Activated T-cell treated with anti-CD3 and anti-CD28 coated beads, Interleukin-2, amount 50 U/mL, for 48 hours (primary cell): ENCODE data around the gene NADK.
"Not testable (repeated sequence)": the region's sequence is repeated elsewhere in the genome, so short reads cannot be mapped to it uniquely, and the experiment has no call there.

Experiments
- DNase-seq, 2 experiments: peaks; one replicate each; pipeline ENCODE4 v3.0.0-alpha.2; 2020

Gene NADK

DNA sequence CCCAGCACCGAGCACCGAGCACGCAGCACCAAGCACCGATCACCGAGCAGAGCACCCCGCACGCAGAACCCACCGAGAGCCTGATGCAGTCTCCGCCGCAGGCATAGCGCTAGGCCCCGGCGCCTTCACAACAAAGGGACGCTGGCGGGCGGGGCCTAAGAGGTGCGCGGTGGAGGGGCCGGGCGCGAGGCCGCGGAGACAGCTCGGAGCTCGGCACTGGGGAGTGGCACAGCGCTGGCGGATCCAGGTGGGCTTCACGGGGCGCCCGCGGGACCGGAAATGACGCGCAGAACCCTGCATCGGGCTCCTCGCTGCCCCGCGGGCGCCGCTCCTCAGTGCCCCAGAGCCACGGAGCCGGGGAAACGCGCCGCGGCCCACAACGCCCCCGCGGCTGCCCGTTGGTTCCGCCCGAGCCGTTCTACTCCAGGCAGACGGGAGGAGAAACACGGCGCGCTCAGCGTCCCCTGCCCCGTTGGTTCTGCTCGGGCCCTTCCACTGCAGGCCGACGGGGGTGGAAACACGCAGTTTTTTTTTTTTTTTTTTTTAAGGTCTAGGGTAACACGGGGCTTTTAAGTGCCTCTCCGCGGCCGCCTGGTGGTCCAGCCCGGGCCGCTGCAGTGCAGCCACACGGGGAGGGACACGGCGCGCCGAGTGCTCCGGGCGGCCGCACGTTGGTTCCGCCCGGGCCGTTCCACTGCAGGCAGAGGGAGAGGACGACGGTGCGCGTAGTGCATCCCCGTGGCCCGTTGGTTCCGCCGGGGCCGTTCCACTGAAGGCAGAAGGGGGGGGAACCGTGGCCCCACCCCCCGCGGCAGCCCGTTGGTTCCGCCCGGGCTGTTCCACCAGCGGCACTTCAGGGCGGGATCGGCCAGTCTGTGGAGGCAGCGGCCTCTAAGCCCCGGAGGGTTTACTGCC is 32.4 kb downstream of the NADK start:
- peak; percentile 82 to 86 for DNase-seq

DNA sequence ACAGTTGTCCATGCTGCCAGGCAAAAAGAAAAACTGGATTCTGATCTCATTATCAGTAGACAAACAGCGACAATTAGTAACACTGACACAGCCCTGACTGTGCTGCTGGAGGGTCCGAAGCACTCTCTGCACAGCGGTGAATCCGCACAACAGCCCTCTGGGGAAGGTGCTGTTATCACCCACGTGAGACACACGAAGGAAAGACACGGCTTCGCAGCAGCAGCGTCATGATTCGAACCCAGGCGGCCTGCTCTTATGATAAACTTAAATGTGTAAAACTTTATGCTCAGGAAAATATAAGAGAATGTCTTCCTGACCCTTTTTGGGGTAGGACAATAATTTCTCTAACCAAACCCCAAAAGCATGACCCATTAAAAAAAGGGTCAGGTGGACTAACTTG is 35.7 kb downstream of the NADK start:
- not testable (repeated sequence) for DNase-seq

DNA sequence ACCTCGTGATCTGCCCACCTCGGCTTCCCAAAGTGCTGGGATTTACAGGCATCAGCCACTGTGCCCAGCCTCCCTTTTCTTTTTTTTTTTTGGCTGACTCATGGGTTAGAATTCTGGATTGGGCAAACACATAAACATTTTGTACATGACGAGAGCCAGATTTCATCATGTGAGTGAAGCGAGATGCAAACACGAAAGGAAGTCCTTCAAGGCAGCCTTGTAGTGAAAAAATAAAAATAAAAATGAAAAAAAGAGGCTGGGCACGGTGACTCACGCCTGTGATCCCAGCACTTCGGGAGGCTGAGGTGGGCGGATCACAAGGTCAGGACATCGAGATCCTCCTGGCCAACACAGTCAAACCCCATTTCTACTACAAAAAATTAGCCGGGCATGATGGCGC is 37.3 kb downstream of the NADK start:
- DNase-seq = not testable (repeated sequence)

DNA sequence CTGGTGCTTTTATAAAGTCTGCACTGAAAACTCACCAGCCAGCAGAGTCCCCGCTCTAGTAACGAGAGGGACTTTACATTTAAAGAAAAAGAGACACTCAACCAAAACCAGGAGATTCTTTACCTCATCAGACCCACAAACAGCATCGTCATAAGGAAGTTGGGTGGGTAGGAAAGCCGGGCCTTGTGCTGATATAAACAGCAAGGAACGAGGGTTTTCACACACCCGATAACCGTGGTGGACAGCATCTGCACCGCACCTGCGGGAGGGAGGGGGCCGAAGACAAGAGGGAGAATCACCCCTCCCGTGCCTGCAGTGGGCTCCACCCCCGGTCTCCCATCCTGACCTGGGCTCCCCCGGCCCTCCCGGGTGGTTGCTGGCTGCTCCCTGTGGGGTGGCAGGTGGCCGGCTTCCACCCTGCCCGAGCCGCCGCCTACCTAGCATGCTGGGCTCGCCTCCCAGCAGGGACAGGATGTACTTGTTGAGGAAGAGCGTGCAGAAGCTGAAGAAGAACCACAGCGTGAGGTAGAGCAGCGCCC is 39.4 kb downstream of the NADK start:
- DNase-seq = not testable (repeated sequence)

DNA sequence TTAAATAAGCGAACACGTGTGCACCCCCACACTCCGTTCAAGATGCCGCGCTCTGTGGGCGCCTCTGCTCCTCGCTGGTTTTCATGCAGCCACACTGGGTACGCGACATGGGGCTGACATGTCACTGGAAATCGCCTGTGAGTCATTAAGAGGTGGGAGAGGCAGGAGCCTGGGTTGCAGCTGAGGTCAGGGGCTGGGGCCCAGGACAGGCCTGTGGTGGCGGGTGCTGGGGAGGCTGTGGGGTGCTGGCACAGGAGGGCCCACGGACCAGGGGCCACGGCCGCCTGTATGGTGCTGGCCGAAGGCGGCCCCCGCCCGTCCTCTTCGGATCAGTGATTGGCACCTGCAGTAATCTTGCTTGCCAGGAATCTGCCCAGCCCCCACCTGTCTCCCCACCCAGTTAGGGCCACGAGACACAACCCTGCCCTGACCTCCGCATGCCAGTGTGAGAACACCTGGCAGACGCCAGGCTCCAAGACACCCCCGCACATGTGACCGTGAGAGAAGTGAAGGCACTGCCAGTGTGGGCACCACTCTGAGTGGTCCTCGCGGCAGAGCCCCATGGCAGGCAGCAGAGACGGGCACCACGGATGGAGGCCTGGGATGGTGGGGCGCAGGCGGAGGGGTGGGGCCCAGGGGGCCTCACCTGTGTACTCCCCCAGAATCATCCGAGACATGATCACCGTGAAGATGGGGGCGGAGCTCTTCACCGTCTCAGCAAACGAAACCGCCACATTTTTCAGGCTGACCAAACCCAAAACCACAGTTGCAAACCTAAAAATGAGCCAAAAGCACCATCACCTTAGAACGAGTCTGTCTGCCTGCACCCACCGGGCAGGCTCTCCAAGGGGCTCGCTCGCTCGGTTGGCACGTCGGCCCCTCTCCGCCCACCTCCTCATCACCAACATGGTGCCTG is 40.3 kb downstream of the NADK start:
- DNase-seq = not testable (repeated sequence)

DNA sequence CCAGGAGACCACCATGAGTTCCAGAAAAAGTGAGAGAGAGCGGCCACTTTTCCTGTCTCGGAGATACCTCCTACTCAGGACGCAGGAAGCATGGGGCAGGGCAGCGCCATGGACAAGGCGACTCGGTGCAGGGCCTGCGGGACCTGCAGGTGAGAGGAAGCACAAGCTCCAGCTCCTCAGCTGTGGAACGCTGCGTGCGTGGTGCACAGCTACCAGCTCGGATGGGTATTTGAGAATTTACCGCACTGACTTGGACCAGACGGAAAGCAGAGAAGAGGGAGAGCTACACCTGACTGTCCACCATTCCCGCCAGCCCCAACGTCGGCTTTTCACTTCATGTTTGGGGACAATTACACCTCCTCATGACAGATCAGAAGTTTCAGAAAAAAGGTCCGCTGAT is 45.9 kb downstream of the NADK start:
- no peak for DNase-seq

DNA sequence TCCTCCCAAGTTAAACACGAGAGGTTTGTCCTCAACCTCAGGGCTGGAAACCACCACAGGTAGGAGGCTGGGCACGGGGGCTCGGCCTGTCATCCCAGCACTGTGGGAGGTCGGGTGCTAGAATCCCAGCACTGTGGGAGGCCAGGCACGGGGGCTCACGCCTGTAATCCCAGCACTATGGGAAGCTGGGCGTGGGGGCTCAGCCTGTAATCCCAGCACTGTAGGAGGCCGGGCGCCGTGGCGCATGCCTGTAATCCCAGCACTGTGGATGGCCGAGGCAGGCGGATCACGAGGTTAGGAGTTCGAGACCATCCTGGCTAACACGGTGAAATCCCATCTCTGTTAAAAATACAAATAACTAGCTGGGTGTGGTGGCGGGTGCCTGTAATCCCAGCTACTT is 47.4 kb downstream of the NADK start:
- no peak for DNase-seq

DNA sequence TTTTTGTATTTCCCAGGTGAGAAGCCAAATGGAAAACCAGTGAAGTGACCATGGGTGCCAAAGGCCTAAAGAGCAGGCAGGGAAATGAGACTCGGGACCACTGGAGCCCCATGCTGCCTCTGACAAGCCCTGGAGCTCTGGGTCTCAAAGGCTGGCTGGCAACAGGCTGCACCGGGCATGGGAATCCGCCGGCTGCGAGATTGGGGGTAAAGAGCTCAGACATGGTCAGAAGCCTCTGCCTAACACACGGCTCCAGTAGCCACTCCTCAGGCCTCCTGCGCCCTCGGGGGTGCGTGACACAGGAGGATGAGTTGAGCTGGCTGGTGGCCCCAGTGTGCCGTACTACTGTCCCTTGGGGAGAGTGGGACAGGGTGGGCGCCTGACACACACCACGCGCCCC is 48.0 kb downstream of the NADK start:
- not testable (repeated sequence) for DNase-seq

DNA sequence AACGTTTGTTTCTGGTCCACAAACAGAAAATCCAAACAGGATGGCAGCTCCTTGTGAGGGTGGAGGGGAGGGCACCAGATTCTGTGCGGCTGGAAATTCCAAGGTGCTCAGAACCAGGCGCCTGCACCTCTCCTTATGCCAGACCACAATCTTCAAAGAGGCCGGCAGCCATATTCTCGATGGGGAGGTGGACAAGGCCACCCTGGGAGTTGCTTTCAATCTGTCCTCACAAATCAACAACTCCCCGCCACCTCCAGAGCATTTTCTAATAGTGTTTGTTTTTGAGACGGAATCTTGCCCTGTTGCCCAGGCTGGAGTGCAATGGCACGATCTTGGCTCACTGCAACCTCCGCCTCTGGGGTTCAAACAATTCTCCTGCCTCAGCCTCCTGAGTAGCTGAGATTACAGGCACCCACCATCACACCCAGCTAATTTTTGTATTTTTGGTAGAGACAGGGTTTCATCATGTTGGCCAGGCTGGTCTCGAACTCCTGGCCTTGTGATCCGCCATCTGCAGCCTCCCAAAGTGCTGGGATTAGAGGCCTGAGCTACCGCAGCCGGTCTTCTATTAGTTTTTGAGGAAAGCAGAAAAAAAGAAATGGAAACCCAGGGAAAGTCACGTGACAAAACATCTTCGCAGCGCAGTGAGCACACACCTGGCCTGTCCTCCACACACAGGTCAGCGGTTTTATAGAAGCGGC is 49.0 kb downstream of the NADK start:
- DNase-seq = not testable (repeated sequence)

DNA sequence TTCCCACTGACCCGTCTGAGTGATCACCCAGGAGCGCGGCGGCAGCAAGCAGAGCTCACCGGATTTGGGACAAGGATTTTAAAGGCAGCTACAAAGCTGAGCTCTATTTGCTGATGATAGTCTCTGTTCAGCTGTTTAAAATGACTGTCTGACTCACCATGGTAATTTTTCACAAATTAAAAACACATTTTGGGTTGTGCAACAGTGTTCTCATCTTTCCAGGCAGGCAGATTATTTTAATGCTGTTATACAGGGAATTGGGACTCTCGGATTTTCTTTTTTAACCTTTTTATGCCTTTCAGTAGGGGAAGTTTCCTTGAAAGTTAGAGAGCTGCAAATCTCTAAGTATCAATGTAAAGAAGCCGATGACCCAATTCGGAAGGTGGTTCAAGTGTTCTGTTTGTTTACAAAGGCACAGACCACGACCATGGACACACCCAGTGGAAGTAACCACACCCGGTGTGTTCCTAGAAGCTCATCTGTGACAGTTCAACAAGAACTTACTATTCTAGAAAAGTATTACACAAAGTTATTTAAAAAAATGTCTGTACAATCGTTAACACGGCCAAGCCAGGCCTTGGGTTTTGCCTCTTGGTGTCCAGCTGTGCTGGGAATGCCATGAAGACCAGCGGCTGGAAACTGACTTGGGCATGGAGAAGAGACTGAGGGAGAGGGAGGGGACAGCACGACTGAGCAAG is 49.8 kb downstream of the NADK start:
- DNase-seq = not testable (repeated sequence)

DNA sequence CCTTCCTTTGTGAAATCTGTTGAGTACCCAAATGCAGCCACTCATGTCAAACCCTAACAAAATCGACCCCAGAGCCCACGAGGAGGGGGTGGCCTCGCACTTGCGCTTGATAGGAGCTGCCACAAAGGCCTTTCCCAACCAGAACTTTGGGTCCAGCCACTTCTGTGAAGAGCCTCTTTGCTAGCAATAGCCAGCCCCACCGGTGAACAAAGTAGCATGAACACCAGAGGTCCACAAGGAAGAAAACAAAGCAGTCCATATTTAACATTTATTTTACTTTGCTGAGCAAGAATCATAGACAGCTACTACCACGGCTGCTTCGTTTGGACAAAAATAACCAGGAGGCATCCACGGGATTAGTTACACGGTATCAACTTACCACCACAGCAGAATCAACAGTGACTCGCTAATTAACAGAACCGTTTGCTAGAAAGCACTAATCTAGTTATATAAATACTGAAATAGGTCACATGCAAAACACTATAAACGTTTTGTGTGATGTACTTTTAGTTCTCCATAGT is 51.1 kb downstream of the NADK start:
- not testable (repeated sequence) for DNase-seq

DNA sequence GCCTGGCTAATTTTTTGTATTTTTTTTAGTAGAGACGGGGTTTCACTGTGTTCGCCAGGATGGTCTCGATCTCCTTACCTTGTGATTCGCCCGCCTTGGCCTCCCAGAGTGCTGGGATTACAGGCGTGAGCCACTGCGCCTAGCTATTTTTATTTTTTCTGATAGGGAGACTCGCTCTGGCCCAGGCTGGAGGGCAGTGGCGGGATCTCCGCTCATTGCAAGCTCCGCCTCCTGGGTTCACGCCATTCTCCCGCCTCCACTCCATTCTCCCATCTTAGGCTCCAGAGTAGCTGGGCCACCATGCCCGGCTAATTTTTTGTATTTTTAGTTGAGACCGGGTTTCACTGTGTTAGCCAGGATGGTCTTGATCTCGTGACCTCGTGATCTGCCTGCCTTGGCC is 52.2 kb downstream of the NADK start:
- not testable (repeated sequence) for DNase-seq

DNA sequence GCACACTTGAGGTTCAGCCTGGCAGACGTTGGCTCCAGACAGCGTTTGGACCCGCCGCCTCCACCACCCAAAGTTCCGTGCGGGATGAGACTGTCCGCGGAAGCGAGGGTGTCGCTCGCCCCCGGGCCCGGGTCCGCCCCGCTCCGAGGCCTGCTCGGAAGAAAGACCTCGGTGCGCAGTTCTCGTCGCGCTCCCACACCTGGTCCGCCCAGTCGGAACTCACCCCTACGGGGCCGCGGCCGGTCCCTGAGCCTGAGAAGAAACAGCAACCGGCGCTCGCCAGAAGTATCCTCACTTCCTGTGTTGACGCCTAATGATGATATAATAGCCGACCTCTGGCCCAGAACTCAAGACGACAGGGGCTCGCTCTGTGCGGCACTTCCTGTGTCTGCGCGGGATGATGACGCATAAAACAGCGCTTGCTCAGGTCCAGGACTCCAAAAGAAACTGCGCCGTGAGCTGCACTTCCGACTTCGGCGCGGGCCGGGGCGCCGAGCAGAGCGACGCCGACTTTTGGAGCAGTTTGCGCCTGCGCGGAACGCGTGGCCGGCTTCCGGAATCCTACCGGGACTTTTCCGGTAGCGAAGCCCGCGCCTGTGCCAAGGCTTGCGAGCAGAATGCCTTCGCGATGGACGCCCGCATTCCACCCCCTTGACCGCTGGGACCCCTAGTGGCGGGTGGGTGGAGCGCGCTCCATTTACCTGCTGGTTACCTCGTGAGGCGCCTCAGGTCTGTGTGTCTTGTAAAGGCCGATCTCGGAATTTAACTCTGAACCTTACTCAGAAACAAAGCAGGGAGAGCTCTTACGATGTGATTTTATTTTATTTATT is 54.0 kb downstream of the NADK start, which contains the start of gene CDK11A:
Gene CDK11A, minus strand, starts transcription at position 323 of the 830 bp plus-strand sequence. CDS start 1,539 bp downstream, outside the sequence.
- peak; percentile 97 to 98 for DNase-seq

DNA sequence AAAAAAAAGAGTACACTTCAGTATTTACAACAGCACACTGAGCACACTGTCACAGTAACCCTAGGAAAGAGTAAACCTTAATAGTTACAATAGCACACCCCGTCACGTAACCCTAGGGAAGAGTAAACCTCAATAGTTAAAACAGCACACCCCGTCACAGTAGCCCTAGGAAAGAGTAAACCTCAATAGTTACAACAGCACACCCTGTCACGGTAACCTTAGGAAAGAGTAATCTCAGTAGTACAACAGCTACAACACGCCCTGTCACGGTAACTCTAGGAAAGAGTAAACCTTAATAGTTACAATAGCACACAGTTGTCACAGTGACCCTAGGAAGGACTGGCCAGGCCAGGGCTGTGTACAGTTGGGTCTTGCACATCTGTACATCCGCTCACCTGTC is 57.1 kb downstream of the NADK start:
- no peak for DNase-seq

DNA sequence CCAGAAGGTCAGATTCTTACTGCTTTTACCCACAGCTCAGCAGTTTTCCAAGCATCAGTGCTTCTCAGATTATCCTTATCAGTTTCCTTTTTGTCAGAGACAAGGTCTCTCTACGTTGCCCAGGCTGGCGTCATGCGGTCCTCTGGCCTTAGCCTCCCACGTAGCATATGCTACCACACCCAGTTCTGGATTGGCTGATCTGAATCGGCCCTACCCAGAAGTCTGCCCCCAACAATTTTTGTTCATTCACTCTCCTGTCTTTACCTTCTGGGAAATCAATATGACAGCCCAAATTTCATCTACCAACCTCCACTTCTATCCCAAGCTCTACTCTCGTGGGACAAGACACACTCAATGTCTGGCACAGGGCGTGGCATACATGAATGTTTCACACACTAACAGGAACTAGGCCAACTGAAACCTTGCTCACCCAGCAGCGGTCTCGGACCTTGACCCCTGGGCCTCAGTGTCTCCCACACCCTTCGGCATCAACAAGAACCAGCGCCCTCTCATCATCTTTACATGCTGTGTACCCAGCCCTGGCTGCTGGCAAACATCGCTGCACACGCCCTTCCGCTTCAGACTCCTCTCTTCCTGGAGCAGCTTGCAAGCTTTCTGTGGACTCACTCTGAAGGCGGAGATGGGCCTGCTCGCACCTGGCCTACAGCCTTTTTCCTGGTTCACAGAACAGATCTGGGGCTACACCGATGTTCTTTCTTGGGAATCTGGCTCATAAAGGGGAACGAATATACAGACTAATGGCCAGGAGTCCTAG is 63.0 kb downstream of the NADK start:
- DNase-seq = not testable (repeated sequence)

DNA sequence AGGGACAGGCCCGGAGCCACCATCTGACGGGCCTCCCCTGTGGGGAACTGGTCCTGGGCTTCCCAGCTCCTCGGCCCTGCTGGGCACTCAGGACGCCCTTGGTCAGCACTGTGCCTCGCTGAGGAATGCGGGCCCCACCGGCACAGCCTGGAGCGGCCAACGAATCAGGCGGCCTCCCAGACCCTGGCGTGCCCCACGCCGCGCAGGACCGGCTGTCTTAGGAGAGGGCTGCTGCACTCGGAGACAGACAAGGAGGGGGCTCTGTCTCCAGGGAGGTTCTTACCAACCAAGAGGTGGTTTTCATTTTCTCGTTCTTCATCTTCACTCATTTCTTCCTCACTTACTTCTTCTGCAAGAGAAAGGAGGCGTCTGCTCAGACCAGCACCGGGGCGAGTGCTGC is 70.4 kb downstream of the NADK start:
- DNase-seq = not testable (repeated sequence)

DNA sequence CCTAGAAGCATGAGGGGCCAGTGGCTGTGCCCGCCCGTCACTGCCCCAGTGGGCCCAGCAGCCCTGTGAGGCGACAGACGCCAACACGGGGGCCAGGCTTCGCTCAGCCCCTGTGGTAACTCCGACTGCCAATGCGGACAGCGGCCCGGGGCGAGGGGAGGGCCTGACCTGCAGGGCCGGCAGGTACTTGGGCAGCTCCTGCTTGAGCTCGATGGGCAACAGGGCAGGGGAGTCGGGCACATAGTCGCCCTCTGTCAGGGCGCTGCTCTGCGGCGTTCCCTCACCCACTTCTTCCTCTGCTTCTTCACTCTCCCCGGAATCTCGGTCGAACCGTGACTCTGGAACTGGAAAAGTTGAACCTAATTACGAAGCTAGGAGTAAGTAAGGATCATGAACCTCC is 71.0 kb downstream of the NADK start:
- DNase-seq = not testable (repeated sequence)

DNA sequence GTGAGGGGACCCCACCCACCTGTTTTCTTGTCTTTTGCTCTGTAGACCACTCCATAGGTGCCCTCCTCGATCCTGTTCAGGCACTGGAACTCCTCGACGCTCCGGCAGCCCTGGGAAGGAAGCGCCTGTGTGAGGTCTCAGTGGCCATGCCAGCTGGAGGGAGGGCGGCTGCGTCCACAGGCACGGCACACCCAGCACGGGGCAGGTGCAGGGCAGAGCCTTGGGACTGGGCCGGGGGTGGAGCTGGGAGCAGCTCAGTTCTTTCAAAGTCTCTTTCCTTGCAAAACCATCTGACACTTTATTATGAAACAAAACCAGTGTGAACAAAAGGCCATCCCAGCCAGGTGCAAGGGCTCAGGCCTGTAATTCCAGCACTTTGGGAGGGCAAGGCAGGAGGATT is 72.6 kb downstream of the NADK start:
- DNase-seq = not testable (repeated sequence)

DNA sequence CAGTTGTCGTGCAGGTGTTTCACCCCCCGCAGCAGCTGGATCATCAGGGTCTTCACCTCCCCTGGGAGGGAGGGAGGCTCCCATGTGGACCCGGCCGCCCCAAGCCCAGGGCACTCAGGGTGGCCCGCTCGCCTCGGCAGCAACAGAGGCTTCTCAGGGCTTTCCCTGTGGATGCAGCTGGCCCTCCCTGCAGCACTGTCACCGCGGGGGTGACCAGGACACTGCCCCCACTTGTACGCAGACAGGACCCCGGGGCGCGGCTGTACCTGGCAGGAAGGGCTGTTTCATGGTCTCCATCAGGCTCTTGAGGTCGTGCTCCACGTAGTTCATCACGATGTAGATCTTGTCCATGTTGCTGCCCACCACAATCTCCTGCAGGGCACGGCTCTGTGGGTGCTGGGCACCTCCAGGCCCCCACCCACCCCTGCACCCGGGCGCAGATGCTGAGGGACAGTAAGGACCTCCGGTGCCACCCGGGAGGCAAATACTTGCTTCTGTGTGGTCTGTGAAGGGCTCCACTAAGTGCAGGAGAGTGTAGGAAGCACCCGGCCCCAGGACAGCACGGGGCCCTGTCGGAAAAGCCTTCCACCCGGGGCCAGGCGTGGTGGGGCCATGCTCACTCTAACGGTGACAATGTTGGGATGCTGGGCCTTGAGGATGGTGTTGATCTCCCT is 73.8 kb downstream of the NADK start:
- DNase-seq = not testable (repeated sequence)
